B cell (primary cell): ENCODE results near the gene NFKBIB. TPM values are rescaled to one million over a fixed set of nuclear protein-coding genes. Genes with fewer than 3 reads are reported as not detected.

Source experiments
- ATAC-seq: fragments of 200-7000 bp; cut with Tn5 transposase; one replicate; pipeline ENCODE4 v1.10.0; 2021; ENCODE audit warnings: low read depth, mild to moderate bottlenecking, moderate number of reproducible peaks, moderate library complexity
- CTCF ChIA-PET: fragments of 350-600 bp; sonication (Branson Sonifier 250); formaldehyde crosslinking; loops from one replicate; lab custom pipeline; 2021; ENCODE audit warnings: antibody characterized with exemption, inconsistent platforms; lab: Charles Lee
- POLR2A ChIA-PET: fragments of 350-600 bp; sonication (Branson Sonifier 250); formaldehyde crosslinking; loops from one replicate; lab custom pipeline; 2021; ENCODE audit warnings: antibody characterized with exemption; lab: Charles Lee
- DNase-seq: peaks from one replicate; pipeline ENCODE4 v3.0.0; 2013
- H2AFZ ChIP-seq: 2 replicates; pipeline ENCODE4 v1.6.1; 2012; ENCODE audit warnings: mild to moderate bottlenecking, low read depth, low read length; ENCODE audit not compliant: insufficient read depth, poor library complexity, severe bottlenecking
- H3K27ac ChIP-seq, 2 donors: 1 replicate in 1 of 2; 2 replicates in 1 of 2; pipeline ENCODE4 v1.5.1; 2012 to 2013; ENCODE audit warnings: low read length in 2 of 2, mild to moderate bottlenecking in 2 of 2, moderate library complexity in 1 of 2
- H3K27me3 ChIP-seq, 4 experiments: fragments of 200-600 bp in 1 of 4; sonication (generic) in 1 of 4; replicated peaks in 1 of 4; 1 replicate in 2 of 4; 2 replicates in 2 of 4; pipeline versions ENCODE4 v1.6.1 to v1.7.0; 2013 to 2016; ENCODE audit warnings: low read length in 3 of 4, mild to moderate bottlenecking in 2 of 4, mixed read lengths in 1 of 4, moderate library complexity in 1 of 4; ENCODE audit not compliant: insufficient read depth in 4 of 4, control insufficient read depth in 3 of 4; ENCODE audit errors: control extremely low read depth in 1 of 4
- H3K36me3 ChIP-seq, 2 experiments: replicated peaks in 1 of 2; 1 replicate in 1 of 2; 2 replicates in 1 of 2; pipeline versions ENCODE4 v1.6.1 to v1.7.1; 2013; ENCODE audit warnings: low read length in 1 of 2; ENCODE audit not compliant: insufficient read depth in 2 of 2, control insufficient read depth in 1 of 2; ENCODE audit errors: control extremely low read depth in 1 of 2, extremely low read depth in 1 of 2
- H3K4me1 ChIP-seq, 2 donors: fragments of 200-600 bp in 1 of 2; sonication (generic) in 1 of 2; 1 replicate in 1 of 2; 2 replicates in 1 of 2; pipeline versions ENCODE4 v1.5.1 to v1.6.1; 2013 to 2017; ENCODE audit warnings: low read length in 2 of 2; ENCODE audit not compliant: control insufficient read depth in 2 of 2, insufficient read depth in 2 of 2
- H3K4me2 ChIP-seq: replicated peaks from 2 replicates; pipeline ENCODE3; 2012; ENCODE audit warnings: mild to moderate bottlenecking, low read depth, low read length; ENCODE audit not compliant: poor library complexity, severe bottlenecking
- H3K4me3 ChIP-seq, 5 experiments: fragments of 200-600 bp in 1 of 5; sonication (generic) in 1 of 5; 1 replicate in 3 of 5; 2 replicates in 2 of 5; pipeline versions ENCODE4 v1.5.1 to v1.7.0; 2011 to 2016; ENCODE audit warnings: low read length in 4 of 5, mild to moderate bottlenecking in 4 of 5, low read depth in 2 of 5, control low read depth in 1 of 5, moderate library complexity in 1 of 5; ENCODE audit not compliant: insufficient read depth in 1 of 5; ENCODE audit errors: control extremely low read depth in 1 of 5, extremely low read depth in 1 of 5
- H3K79me2 ChIP-seq: fragments of 200-600 bp; sonication (generic); one replicate; pipeline ENCODE4 v1.6.0; 2016; ENCODE audit warnings: low read length; ENCODE audit not compliant: control insufficient read depth, insufficient read depth
- H3K9ac ChIP-seq: fragments of 200-600 bp; sonication (generic); 2 replicates; pipeline ENCODE4 v1.6.1; 2017; ENCODE audit warnings: mild to moderate bottlenecking, low read length, moderate library complexity
- H3K9me3 ChIP-seq, 3 donors: one replicate each; pipeline versions ENCODE4 v1.6.1 to v1.7.1; 2013; ENCODE audit warnings: low read length in 2 of 3; ENCODE audit not compliant: control insufficient read depth in 2 of 3, insufficient read depth in 1 of 3; ENCODE audit errors: control extremely low read depth in 1 of 3
- H4K20me1 ChIP-seq: 2 replicates; pipeline ENCODE4 v1.6.0; 2012; ENCODE audit warnings: mild to moderate bottlenecking, low read length; ENCODE audit not compliant: insufficient read depth, control insufficient read depth, poor library complexity, severe bottlenecking
- H3K27ac Mint-ChIP-seq: one replicate; pipeline ENCODE4 v1.8.0; 2021; ENCODE audit warnings: mixed read lengths
- H3K27me3 Mint-ChIP-seq: one replicate; pipeline ENCODE4 v1.8.0; 2021; ENCODE audit warnings: mixed read lengths
- H3K4me1 Mint-ChIP-seq: one replicate; pipeline ENCODE4 v1.8.0; 2021; ENCODE audit warnings: mixed read lengths
- H3K4me3 Mint-ChIP-seq: one replicate; pipeline ENCODE4 v1.8.0; 2021; ENCODE audit warnings: mixed read lengths
- H3K9me3 Mint-ChIP-seq: one replicate; pipeline ENCODE4 v1.8.0; 2022; ENCODE audit warnings: mixed read lengths; ENCODE audit not compliant: insufficient read depth
- CTCF ChIP-seq: fragments of 200-600 bp; IDR thresholded peaks from one replicate; pipeline ENCODE4 v1.8.0; 2022; ENCODE audit warnings: antibody characterized with exemption, mild to moderate bottlenecking
- EZH2 ChIP-seq: IDR thresholded peaks from 2 replicates; pipeline ENCODE4 v1.6.1; 2012; ENCODE audit warnings: borderline replicate concordance, low read depth, mild to moderate bottlenecking, moderate library complexity, low read length; ENCODE audit not compliant: insufficient read depth, poor library complexity, severe bottlenecking
- WGBS: methylation state at CpG from one replicate; pipeline ENCODE4 v1.1.5; 2013; ENCODE audit warnings: missing lambda C conversion rate; ENCODE audit not compliant: insufficient coverage; 5-methylcytosine and 5-hydroxymethylcytosine counted together
- intact Hi-C: fragments of 100-400 bp; cut with micrococcal nuclease; formaldehyde crosslinking; loops from one replicate; pipeline ENCODE4 v1.10.0; 2022
- polyA plus RNA-seq: library from polyadenylated mRNA; depleted of rRNA; stranded (reverse); fragments of >200 nt; gene quantifications from 2 replicates; pipeline ENCODE4 v1.2.3, GENCODE V29; 2012
- total RNA-seq, 2 donors: library from RNA; stranded (reverse); fragments of 120-200 nt in 1 of 2; gene quantifications; 1 replicate in 1 of 2; 2 replicates in 1 of 2; pipeline versions ENCODE4 v1.2.3 to v1.2.4, GENCODE V29; 2013 to 2022

NFKBIB gene
- total and polyA plus RNA-seq, 2 donors (not counting 1 experiment from before 2014, with no cell fraction given) = 30.3 to 54.4 TPM

DNA sequence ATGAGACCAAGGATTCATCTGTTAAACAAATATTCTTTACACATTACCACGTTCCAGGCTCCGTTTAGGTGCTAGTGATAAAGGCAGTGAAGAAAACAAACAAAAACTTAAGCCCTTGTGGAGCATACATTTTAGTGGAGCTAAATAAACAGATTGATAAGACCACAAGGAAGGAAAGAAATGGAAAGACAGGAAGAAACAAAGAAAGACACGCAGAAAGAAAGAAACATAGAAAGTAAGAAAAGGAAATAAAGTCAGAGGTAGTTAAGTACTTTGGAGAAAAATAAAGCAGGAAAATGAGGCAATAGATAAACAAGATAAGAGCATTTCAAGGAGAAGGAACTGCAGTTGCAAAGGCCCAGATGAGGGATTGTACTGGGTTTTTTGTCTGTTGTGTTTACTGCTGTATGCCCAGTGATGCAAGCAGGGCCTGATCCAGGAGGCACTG is 998 bp downstream of the NFKBIB start:
- intact Hi-C loops = no loop called here
- H3K4me3 ChIP-seq = peak overlapping the region in 2 of 5 experiments; percentile 94 to 95
- ChIA-PET CTCF (interaction anchor here (0.5 to 2.5 kb wide), 8 partner anchors 13 to 498 kb away, joined by 3 to 29 read pairs (median 4); partner anchors contain the start of genes ECH1, FAM98C, MRPS12 and SARS2), POLR2A (interaction anchor here (0.6 to 1.9 kb wide), 5 partner anchors 49 to 282 kb away, joined by 3 to 13 read pairs (median 7); partner anchors contain the start of genes EIF3K and MAP4K1)
- WGBS = 67% methylated on average over 1 of the region's 3 CpGs
- Mint-ChIP-seq H3K4me3 (peak overlapping the region; percentile 78), H3K27me3 (no peaks in the 10 kb centered on the region), H3K4me1 (peaks cover 35% of the 10 kb centered on the region), H3K9me3 (no peaks in the 10 kb centered on the region), H3K27ac (peak overlapping the region; percentile 44)
- peak overlapping the region; percentile 89 to 99 for H3K27ac ChIP-seq
- H3K27me3 ChIP-seq = no peaks in the 10 kb centered on the region
- H3K36me3 ChIP-seq = peaks cover 0 to 17% of the 10 kb centered on the region in 2 experiments
- H2AFZ ChIP-seq = no peak overlapping the region
- ATAC-seq (no peak), DNase-seq (no peak)
- peak overlapping the region; percentile 83 for H3K4me2 ChIP-seq
- H3K9me3 ChIP-seq = peaks cover 0 to 4% (median 0%) of the 10 kb centered on the region in 3 donors
- H3K4me1 ChIP-seq = peaks cover 20 to 28% of the 10 kb centered on the region in 2 donors
- TF ChIP-seq CTCF (no peak), EZH2 (no peak)
- H3K9ac ChIP-seq = peak overlapping the region; percentile 94
- peaks cover 91% of the 10 kb centered on the region for H3K79me2 ChIP-seq
- H4K20me1 ChIP-seq = peaks cover 11% of the 10 kb centered on the region

GRCh38 chr19:38901683-38902082 is 1.9 kb downstream of the NFKBIB start:
- POLR2A ChIA-PET = no interaction called here
- 100% methylated on average over 1 of the region's 1 CpG for WGBS
- Histone ChIP-seq H3K4me3 (no peak overlapping the region), H3K4me2 (no peak overlapping the region), H3K27ac (no peak overlapping the region), H2AFZ (no peak overlapping the region), H3K4me1 (peaks cover 20 to 28% of the 10 kb centered on the region in 2 donors), H3K27me3 (no peaks in the 10 kb centered on the region), H3K9ac (no peak overlapping the region), H3K9me3 (peaks cover 0 to 4% (median 0%) of the 10 kb centered on the region in 3 donors), H3K79me2 (peaks cover 85% of the 10 kb centered on the region), H4K20me1 (peaks cover 12% of the 10 kb centered on the region), H3K36me3 (peaks cover 0 to 21% of the 10 kb centered on the region in 2 experiments)
- no peak for DNase-seq
- CTCF ChIA-PET = interaction anchor here (1.8 to 2.5 kb wide), 2 partner anchors 29 to 499 kb away, joined by 6 to 29 read pairs; partner anchors contain the start of genes FAM98C, MRPS12 and SARS2
- ATAC-seq = no peak
- Mint-ChIP-seq H3K27me3 (no peaks in the 10 kb centered on the region), H3K27ac (no peak overlapping the region), H3K4me1 (peaks cover 35% of the 10 kb centered on the region), H3K4me3 (peak overlapping the region; percentile 47), H3K9me3 (no peaks in the 10 kb centered on the region)
- intact Hi-C loops = no loop called here
- TF ChIP-seq CTCF (no peak), EZH2 (no peak)
